ENCODE data around the gene SYCN.
A peak's percentile ranks its signal among the peaks of the same experiment; 100 is the strongest.

The SYCN gene

GRCh38 chr19:39197808-39198207 is 6.3 kb downstream of the SYCN start:
- no peaks in the 10 kb centered on the region for H3K9me3 ChIP-seq (ENCODE audit: insufficient read depth, low read length)
- DNase-seq (ENCODE audit: low read depth, low spot score): no peak
- TF ChIP-seq YY1 (IDR thresholded peaks at IDR 0.05; ENCODE audit: insufficient read depth, insufficient read length) (no peak), SUZ12 (IDR thresholded peaks at IDR 0.05; ENCODE audit: extremely low read depth, insufficient read depth, insufficient read length) (no peak), ZNF274 (IDR thresholded peaks at IDR 0.05; ENCODE audit: low read depth, low read length) (no peak)
- H3K9ac ChIP-seq (ENCODE audit: insufficient read length, low read depth): no peak overlapping the region
- H3K4me3 ChIP-seq (ENCODE audit: insufficient read length, low read depth): no peak overlapping the region
- no peaks in the 10 kb centered on the region for H3K36me3 ChIP-seq (ENCODE audit: insufficient read depth, insufficient read length, low read length)
- H3K4me1 ChIP-seq (ENCODE audit: insufficient read depth, insufficient read length): peaks cover 5% of the 10 kb centered on the region
- peaks cover 42% of the 10 kb centered on the region for H3K27me3 ChIP-seq (ENCODE audit: insufficient read depth, insufficient read length)

- peaks cover 42% of the 10 kb centered on the region for H3K27me3 ChIP-seq (ENCODE audit: insufficient read depth, insufficient read length)
- no peak for DNase-seq (ENCODE audit: low read depth, low spot score)
- no peaks in the 10 kb centered on the region for H3K36me3 ChIP-seq (ENCODE audit: insufficient read depth, insufficient read length, low read length)
- no peaks in the 10 kb centered on the region for H3K9me3 ChIP-seq (ENCODE audit: insufficient read depth, low read length)
- H3K4me3 ChIP-seq (ENCODE audit: insufficient read length, low read depth): peak within 1 kb of the TSS; percentile 18
- TF ChIP-seq SUZ12 (IDR thresholded peaks at IDR 0.05; ENCODE audit: extremely low read depth, insufficient read depth, insufficient read length): no peak
- no peak for TF ChIP-seq YY1 (IDR thresholded peaks at IDR 0.05; ENCODE audit: insufficient read depth, insufficient read length)
- TF ChIP-seq ZNF274 (IDR thresholded peaks at IDR 0.05; ENCODE audit: low read depth, low read length): no peak
- peak within 1 kb of the TSS; percentile 42 for H3K9ac ChIP-seq (ENCODE audit: insufficient read length, low read depth)
- H3K4me1 ChIP-seq (ENCODE audit: insufficient read depth, insufficient read length): peaks cover 1% of the 10 kb centered on the region
Measured at GRCh38 chr19:39196860-39197562, 7.1 kb downstream of the SYCN start, which contains the start of gene NCCRP1. NCCRP1 (plus strand) TSS chr19:39196964; CDS start chr19:39196983, 19 bp downstream.

- H3K4me1 ChIP-seq (ENCODE audit: insufficient read depth, insufficient read length): peaks cover 1% of the 10 kb centered on the region
- no peak overlapping the region for H3K4me3 ChIP-seq (ENCODE audit: insufficient read length, low read depth)
- TF ChIP-seq YY1 (IDR thresholded peaks at IDR 0.05; ENCODE audit: insufficient read depth, insufficient read length): no peak
- TF ChIP-seq SUZ12 (IDR thresholded peaks at IDR 0.05; ENCODE audit: extremely low read depth, insufficient read depth, insufficient read length): no peak
- TF ChIP-seq ZNF274 (IDR thresholded peaks at IDR 0.05; ENCODE audit: low read depth, low read length): no peak
- H3K9me3 ChIP-seq (ENCODE audit: insufficient read depth, low read length): no peaks in the 10 kb centered on the region
- H3K36me3 ChIP-seq (ENCODE audit: insufficient read depth, insufficient read length, low read length): no peaks in the 10 kb centered on the region
- H3K27me3 ChIP-seq (ENCODE audit: insufficient read depth, insufficient read length): peaks cover 42% of the 10 kb centered on the region
- H3K9ac ChIP-seq (ENCODE audit: insufficient read length, low read depth): no peak overlapping the region
- DNase-seq (ENCODE audit: low read depth, low spot score): no peak
Measured at GRCh38 chr19:39196320-39196719, 7.7 kb downstream of the SYCN start.

GRCh38 chr19:39195755-39196154 is 8.3 kb downstream of the SYCN start:
- TF ChIP-seq ZNF274 (IDR thresholded peaks at IDR 0.05; ENCODE audit: low read depth, low read length): no peak
- Histone ChIP-seq H3K27me3 (ENCODE audit: insufficient read depth, insufficient read length) (peaks cover 42% of the 10 kb centered on the region), H3K4me3 (ENCODE audit: insufficient read length, low read depth) (no peak overlapping the region), H3K9ac (ENCODE audit: insufficient read length, low read depth) (no peak overlapping the region), H3K9me3 (ENCODE audit: insufficient read depth, low read length) (no peaks in the 10 kb centered on the region), H3K36me3 (ENCODE audit: insufficient read depth, insufficient read length, low read length) (no peaks in the 10 kb centered on the region), H3K4me1 (ENCODE audit: insufficient read depth, insufficient read length) (peaks cover 1% of the 10 kb centered on the region)
- DNase-seq (ENCODE audit: low read depth, low spot score): no peak

GRCh38 chr19:39194832-39195542 is 9.1 kb downstream of the SYCN start:
- no peak overlapping the region for H3K9ac ChIP-seq (ENCODE audit: insufficient read length, low read depth)

GRCh38 chr19:39193803-39194202 is 10.3 kb downstream of the SYCN start:
- Histone ChIP-seq H3K4me3 (ENCODE audit: insufficient read length, low read depth) (no peak overlapping the region), H3K9ac (ENCODE audit: insufficient read length, low read depth) (no peak overlapping the region), H3K27me3 (ENCODE audit: insufficient read depth, insufficient read length) (peaks cover 42% of the 10 kb centered on the region), H3K9me3 (ENCODE audit: insufficient read depth, low read length) (no peaks in the 10 kb centered on the region), H3K36me3 (ENCODE audit: insufficient read depth, insufficient read length, low read length) (no peaks in the 10 kb centered on the region), H3K4me1 (ENCODE audit: insufficient read depth, insufficient read length) (no peaks in the 10 kb centered on the region)
- DNase-seq (ENCODE audit: low read depth, low spot score): no peak
- TF ChIP-seq ZNF274 (IDR thresholded peaks at IDR 0.05; ENCODE audit: low read depth, low read length) (no peak), YY1 (IDR thresholded peaks at IDR 0.05; ENCODE audit: insufficient read depth, insufficient read length) (no peak), SUZ12 (IDR thresholded peaks at IDR 0.05; ENCODE audit: extremely low read depth, insufficient read depth, insufficient read length) (no peak)

More at GRCh38 chr19:39194832-39195542, 9.1 kb downstream of the SYCN start:
- Histone ChIP-seq H3K27me3 (ENCODE audit: insufficient read depth, insufficient read length) (peaks cover 42% of the 10 kb centered on the region), H3K36me3 (ENCODE audit: insufficient read depth, insufficient read length, low read length) (no peaks in the 10 kb centered on the region), H3K4me1 (ENCODE audit: insufficient read depth, insufficient read length) (peaks cover 1% of the 10 kb centered on the region), H3K9me3 (ENCODE audit: insufficient read depth, low read length) (no peaks in the 10 kb centered on the region), H3K4me3 (ENCODE audit: insufficient read length, low read depth) (no peak overlapping the region)
- no peak for DNase-seq (ENCODE audit: low read depth, low spot score)
- TF ChIP-seq ZNF274 (IDR thresholded peaks at IDR 0.05; ENCODE audit: low read depth, low read length): no peak
- TF ChIP-seq YY1 (IDR thresholded peaks at IDR 0.05; ENCODE audit: insufficient read depth, insufficient read length): no peak
- TF ChIP-seq SUZ12 (IDR thresholded peaks at IDR 0.05; ENCODE audit: extremely low read depth, insufficient read depth, insufficient read length): no peak

GRCh38 chr19:39192846-39193245 is 11.2 kb downstream of the SYCN start:
- DNase-seq (ENCODE audit: low read depth, low spot score): no peak
- H3K4me1 ChIP-seq (ENCODE audit: insufficient read depth, insufficient read length): no peaks in the 10 kb centered on the region
- H3K27me3 ChIP-seq (ENCODE audit: insufficient read depth, insufficient read length): peaks cover 33% of the 10 kb centered on the region
- H3K9me3 ChIP-seq (ENCODE audit: insufficient read depth, low read length): no peaks in the 10 kb centered on the region
- no peak overlapping the region for H3K4me3 ChIP-seq (ENCODE audit: insufficient read length, low read depth)
- no peak overlapping the region for H3K9ac ChIP-seq (ENCODE audit: insufficient read length, low read depth)
- TF ChIP-seq ZNF274 (IDR thresholded peaks at IDR 0.05; ENCODE audit: low read depth, low read length) (no peak), YY1 (IDR thresholded peaks at IDR 0.05; ENCODE audit: insufficient read depth, insufficient read length) (no peak), SUZ12 (IDR thresholded peaks at IDR 0.05; ENCODE audit: extremely low read depth, insufficient read depth, insufficient read length) (no peak)
- no peaks in the 10 kb centered on the region for H3K36me3 ChIP-seq (ENCODE audit: insufficient read depth, insufficient read length, low read length)
